Tibial nerve (tissue), 3 donors: ENCODE results near the gene PRSS50.

Experiments
- CTCF ChIP-seq, 5 experiments: fragments of 200-600 bp in 3 of 5; fragments of 450-650 bp in 2 of 5; sonication (generic) in 3 of 5; IDR thresholded peaks; one replicate each; pipeline ENCODE4 v1.5.1; 2016 to 2019; ENCODE audit warnings: antibody characterized with exemption in 5 of 5, mild to moderate bottlenecking in 3 of 5, moderate library complexity in 2 of 5
- POLR2A ChIP-seq, 2 donors: fragments of 450-650 bp; IDR thresholded peaks; one replicate each; pipeline ENCODE4 v1.6.1; 2017; ENCODE audit warnings: antibody characterized with exemption in 2 of 2, mild to moderate bottlenecking in 2 of 2, moderate library complexity in 2 of 2

GRCh38 chr3:46699676-46700523 lies 17.8 kb downstream of the PRSS50 start:
- TF ChIP-seq CTCF (IDR thresholded peaks at IDR 0.05) (no peak), POLR2A (IDR thresholded peaks at IDR 0.05) (no peak)
